HG03520 (cell line): ENCODE measurements around the gene ZNF628.
"Not testable (repeated sequence)": the region's sequence is repeated elsewhere in the genome, so short reads cannot be mapped to it uniquely, and the experiment has no call there.

Source experiments
- ATAC-seq: cut with Tn5 transposase; IDR thresholded peaks from one replicate; pipeline ENCODE4 v1.9.1; 2021; ENCODE audit warnings: mild to moderate bottlenecking, moderate library complexity; ENCODE audit not compliant: unreplicated experiment

ZNF628 gene

DNA sequence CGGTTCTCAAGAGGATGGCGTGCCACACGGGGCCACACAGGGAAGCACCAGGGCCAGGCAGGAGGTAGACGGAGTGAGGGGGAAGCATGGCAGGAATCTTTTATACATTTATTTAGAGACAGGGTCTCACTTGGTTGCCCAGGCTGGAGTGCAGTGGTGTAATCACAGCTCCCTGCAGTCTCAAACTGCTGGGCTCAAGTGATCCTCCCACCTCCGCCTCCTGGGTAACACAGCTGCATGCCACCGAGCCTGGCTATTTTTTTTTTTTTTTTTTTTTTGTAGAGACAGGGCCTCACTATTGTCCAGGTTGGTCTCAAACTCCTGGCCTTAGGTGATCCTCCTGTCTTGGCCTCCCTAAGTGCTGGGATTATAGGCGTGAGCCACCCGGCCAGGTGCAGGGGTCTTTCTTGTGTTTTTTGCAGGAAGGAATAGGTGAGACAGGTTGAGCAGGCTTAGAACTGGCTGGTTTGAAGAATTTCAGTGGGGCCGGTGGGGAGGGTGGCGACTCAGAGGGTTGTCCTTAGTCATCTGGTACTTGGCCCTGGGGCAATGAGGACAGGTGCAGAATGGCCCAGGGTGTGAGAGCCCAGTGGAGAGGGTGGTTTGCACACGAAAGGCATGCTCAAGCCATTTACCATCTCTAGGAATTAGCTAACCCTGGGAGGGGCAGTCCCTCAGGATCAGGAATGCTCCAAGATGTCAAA lies 19.4 kb downstream of the ZNF628 start:
- no peak for ATAC-seq

- not testable (repeated sequence) for ATAC-seq
Measured at GRCh38 chr19:55496820-55497219, 20.4 kb downstream of the ZNF628 start.

DNA sequence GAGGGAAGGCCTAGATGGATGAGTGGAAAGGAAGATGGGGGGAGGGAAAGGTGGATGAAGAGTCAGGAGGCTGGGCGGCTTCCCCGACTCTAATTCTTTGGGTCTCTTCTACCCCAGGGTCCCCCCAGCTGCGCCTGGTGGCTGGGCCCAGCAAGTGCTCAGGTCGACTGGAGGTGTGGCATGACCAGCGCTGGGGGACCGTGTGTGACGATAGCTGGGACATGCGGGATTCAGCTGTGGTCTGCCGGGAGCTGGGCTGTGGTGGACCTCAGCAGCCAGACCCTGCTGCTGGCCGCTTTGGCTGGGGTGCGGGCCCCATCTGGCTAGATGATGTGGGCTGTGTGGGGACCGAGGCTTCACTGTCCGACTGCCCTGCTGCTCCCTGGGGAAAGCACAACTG lies 21.3 kb downstream of the ZNF628 start:
- no peak for ATAC-seq

- ATAC-seq = no peak
Measured at GRCh38 chr19:55498246-55498840, 21.9 kb downstream of the ZNF628 start.

- no peak for ATAC-seq
Measured at GRCh38 chr19:55500368-55500952, 24.0 kb downstream of the ZNF628 start.

DNA sequence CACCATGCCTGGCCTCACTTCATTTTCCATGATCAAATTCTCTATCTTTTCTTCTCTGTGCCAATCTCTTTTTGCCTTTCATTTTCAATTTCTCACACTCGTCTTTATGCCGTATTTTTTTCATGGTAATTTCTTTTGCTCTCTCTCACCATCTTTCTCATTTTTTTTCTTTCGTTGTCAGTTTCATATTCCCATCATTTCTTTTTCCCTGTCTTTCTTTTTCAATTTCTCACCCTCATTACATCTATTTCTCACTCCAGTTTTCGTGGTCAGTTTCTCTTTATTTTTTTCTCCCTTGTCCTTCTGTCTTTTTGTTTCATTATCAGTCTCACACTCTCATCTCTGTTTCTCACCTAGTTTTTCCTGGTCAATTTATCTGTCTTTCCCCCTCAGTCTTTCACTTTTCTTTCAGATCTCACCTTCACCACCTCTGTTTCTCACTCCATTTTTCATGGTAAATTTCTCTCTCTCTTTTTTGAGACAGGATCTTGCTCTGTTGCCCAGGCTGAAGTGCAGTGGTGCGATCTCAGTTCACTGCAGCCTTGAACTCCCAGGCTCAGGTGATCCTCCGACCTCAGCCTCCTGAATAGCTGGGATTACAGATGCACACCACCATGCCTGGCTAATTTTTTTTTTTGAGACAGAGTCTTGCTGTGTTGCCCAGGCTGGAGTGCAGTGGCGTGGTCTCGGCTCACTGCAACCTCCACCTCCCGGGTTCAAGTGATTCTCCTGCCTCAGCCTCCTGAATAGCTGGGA lies 26.0 kb downstream of the ZNF628 start:
- ATAC-seq = no peak

GRCh38 chr19:55503157-55503501 lies 26.7 kb downstream of the ZNF628 start:
- no peak for ATAC-seq

DNA sequence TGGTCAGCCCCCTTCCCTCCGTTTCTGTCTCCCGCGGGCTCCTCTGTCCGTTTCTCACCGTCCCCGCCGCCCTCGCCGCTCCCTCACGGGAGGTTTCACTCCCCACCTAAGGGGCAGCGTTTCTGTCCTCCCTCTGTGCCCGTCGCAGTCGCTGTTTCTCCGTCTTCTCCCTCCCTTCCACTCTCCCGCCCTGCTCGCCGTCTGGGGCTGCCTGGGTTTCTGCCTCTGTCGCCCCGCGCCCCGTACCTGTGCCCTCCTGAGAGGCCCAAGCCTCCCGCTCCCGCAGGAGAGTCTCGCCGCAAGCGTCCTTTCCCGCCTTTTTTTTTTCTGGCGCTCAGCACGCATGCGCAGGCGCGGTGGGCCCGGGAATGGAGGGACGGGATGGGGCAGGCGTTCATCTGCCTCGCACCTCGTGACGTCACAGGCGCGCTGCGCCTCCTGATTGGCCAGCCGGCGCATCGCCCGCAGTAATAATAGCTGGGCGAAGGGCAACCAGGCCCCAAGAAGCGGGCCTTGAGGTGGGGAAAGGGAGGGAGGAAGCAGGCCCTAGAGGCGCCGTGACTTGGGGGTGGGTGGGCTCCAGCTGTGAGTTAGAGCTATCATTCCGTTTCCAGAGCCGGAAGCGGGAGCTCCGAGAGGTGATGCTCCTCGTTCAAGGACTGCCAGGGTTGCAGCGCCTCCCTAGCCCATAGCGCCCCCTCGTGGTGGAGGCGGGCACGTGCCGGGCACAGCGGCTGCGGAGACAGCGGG lies 27.3 kb downstream of the ZNF628 start:
- peak; percentile 92 for ATAC-seq

GRCh38 chr19:55504252-55504603 lies 27.8 kb downstream of the ZNF628 start:
- ATAC-seq = no peak

- no peak for ATAC-seq
Measured at GRCh38 chr19:55504981-55505380, 28.6 kb downstream of the ZNF628 start.

DNA sequence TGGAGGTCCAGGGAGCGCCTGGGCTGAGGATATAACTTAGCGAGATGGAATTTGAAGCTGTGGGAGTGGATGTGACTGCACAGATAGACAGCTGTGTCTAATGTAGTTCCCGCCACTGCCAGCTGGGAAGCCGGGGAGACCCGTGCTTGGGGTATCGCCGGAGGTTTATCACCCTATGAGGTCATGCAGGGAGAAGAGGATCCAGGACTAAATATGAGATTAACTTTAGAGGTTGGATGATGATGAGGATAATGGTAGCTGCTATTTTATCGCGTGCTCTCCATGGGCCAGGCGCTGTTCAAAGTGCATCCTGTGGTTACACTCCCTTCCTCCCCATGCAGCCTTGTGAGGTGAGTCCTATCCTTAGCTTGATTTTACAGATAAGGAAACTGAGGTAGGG lies 31.7 kb downstream of the ZNF628 start:
- no peak for ATAC-seq

GRCh38 chr19:55516878-55517620 lies 40.6 kb downstream of the ZNF628 start:
- peak; percentile 95 for ATAC-seq

DNA sequence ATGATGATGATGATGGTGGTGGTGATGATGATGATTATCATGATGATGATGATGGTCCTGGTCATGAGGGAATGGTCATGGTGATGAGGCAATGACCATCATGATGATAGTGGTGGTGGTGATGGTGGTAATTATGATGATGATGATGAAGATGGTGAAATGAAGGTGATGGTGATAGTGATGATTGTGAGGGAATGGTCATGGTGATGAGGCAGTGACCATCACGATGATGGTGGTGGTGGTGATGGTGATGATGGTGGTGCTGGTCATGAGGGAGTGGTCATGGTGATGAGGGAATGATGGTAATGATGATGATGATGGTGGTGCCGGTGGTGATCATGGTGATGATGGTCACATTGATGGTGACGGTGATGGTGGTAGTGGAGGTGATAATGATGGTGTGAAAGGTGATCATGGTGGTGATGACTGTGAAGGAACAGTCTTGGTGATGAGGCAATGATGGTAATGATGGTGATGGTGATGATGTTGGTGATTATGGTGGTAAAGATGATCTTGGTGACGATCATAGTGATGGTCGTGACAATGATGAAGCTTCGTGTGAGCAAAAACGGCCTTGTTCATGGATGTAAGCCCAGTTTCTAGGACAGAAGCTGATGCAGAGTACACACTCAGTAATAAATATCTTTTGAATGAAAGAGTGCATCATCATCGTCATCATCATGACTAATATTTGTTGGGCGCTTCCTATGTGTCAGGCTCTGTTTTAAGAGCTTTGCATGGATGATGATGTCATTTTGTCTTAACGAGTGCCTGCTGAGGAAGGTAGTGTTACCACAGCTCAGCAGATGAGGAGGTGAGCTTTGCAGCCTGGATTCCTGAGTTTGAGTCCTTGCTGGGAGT lies 43.3 kb downstream of the ZNF628 start:
- no peak for ATAC-seq

GRCh38 chr19:55520691-55521292 lies 44.4 kb downstream of the ZNF628 start:
- no peak for ATAC-seq

GRCh38 chr19:55525289-55526101 lies 49.1 kb downstream of the ZNF628 start:
- no peak for ATAC-seq

DNA sequence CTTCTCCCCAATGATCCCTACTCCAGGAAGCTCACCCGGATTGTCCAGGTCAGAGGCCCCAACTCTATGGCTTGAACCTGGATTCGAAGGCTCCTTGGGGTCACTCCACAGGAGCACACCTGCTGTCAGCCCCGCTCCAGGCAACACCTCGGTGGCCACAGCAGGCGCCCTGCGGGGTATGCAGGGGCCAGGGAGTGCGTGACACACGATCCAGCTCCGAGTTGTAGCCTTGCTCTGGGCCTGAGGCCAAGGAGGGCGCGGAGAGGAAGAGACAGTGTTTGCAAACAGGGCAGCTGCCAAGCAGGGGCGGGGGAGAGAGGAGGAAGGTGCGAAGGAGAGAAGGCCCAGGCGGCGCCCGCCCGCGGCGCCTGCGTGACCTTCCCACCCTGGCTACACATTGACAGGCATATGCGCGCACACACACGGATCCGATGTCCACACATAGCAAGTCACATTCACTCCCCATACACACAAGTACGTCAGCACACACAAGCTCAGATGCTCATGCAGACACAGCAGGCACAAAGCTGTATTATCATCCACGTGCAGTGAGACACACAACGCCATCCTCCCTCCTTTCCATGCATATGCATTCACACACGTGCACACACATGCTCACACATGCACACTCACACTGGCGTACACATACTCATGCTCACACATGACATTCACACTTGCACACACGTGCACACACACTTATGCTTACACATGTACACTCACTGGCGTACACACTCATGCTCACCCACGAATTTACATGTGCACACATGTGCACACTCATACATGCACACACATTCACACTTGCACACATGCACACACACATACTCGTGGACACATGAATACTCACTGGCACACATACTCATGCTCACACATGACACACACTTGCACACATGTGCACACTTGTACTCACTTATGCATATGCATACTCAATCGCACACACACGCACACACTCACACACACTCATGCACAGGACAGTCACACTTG lies 50.1 kb downstream of the ZNF628 start:
- ATAC-seq = no peak
